T1000 (cell line): Measurements from ENCODE around the gene VARS1.
"Not testable (repeated sequence)": the region's sequence is repeated elsewhere in the genome, so short reads cannot be mapped to it uniquely, and the experiment has no call there.

Experiments used
- DNase-seq: peaks from one replicate; lab custom pipeline; 2025; ENCODE audit warnings: mixed read lengths; lab: John Stamatoyannopoulos, UW

VARS1 gene

GRCh38 chr6:31822036-31822821 is 26.7 kb upstream of the VARS1 start:
- DNase-seq = peak; percentile 58

DNA sequence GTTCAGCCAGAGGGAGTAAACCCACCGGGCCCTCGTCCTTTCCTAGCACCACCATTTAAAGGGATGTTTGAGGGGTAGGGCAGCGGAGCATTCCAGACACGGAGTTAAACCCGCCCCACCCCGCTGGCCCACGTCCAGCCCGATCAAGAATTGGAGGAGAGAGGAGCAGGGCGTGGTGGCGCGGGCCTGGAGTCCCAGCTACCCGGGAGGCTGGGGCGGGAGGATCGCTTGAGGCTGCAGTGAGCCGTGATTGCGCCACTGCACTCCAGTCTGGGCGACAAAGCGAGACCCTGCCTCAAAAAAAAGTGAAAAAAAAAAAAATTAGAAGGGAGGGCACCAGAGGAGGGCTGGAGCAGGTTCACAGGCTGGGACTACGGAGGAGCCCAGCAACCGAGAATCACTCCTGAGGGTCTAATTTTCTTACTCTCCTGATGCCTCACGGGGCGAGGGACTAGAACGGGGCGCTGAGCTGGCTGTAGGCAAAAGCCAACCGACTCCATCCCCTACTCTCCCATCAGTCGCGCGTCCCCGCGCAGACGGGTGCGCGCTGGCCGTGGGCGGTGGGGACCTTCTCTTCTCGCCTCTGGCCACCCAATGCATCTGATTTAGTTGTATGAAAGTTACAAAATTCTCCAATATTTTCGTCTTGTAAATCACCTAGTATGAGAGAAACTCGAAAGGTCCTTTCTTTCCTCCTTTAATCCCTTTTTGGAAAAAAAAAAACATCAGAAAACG is 25.9 kb upstream of the VARS1 start:
- DNase-seq = no peak

DNA sequence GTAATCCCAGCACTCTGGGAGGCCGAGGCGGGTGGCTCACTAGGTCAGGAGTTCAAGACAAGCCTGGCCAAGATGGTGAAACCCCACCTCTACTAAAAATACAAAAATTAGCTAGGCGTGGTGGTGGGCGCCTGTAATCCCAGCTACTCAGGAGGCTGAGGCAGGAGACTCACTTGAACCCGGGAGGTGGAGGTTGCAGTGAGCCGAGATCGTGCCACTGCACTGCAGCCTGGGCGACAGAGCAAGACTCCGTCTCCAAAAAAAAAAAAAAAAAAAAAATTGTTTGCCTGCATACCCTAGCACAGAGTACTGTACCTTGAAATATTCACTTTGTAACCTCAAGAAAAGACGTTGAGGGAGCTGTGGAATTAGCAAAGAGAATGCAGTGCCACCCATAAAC is 24.8 kb upstream of the VARS1 start:
- not testable (repeated sequence) for DNase-seq

- DNase-seq = no peak
These were observed 24.3 kb upstream of the VARS1 start for GRCh38 chr6:31819871-31820299.

- not testable (repeated sequence) for DNase-seq
These were observed 22.5 kb upstream of the VARS1 start for GRCh38 chr6:31817929-31818511.

- DNase-seq = not testable (repeated sequence)
These were observed 21.8 kb upstream of the VARS1 start for GRCh38 chr6:31817133-31817928.

DNA sequence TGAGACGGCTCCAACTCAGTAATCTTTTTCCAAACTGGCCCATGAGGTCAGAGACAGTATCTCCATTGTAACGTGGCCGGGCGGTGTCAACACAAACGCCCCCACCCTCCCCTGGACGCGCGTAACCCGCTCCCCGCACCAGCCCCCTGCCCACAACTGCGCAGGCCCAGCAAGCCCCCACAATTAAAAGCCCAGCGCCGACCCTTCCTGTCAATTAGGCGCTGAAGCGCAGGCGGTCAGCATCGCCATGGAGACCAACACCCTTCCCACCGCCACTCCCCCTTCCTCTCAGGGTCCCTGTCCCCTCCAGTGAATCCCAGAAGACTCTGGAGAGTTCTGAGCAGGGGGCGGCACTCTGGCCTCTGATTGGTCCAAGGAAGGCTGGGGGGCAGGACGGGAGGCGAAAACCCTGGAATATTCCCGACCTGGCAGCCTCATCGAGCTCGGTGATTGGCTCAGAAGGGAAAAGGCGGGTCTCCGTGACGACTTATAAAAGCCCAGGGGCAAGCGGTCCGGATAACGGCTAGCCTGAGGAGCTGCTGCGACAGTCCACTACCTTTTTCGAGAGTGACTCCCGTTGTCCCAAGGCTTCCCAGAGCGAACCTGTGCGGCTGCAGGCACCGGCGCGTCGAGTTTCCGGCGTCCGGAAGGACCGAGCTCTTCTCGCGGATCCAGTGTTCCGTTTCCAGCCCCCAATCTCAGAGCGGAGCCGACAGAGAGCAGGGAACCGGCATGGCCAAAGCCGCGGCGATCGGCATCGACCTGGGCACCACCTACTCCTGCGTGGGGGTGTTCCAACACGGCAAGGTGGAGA is 19.7 kb upstream of the VARS1 start, which contains the start of the genes HSPA1A and HSPA1L:
Gene HSPA1A (plus strand): TSS at position 519 of the 814 bp plus-strand sequence. CDS start 214 bp downstream, at position 733.
Gene HSPA1L (minus strand): TSS at position 259 of the 814 bp plus-strand sequence. CDS start 3,311 bp downstream, outside the sequence.
- DNase-seq = peak; percentile 96

- peak; percentile 82 for DNase-seq
These were observed 19.1 kb upstream of the VARS1 start for GRCh38 chr6:31814677-31815024.

DNA sequence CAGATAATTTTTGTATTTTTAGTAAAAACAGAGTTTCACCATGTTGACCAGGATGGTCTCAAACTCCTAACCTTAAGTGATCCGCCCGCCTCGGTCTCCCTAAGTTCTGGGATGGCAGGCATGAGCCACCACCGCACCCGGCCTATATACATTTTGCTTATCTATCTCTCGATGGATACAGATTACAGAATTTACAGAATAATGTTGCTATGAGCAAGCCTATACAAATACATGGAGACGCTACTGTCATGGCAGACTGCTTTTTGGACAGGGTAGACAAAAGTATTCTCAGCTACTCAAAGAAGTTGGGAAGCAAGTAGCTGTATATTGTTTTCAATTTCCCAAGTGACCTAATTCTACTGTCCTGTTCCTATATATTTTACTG is 17.9 kb upstream of the VARS1 start:
- no peak for DNase-seq

- DNase-seq = no peak
These were observed 16.1 kb upstream of the VARS1 start for GRCh38 chr6:31811645-31812044.

- DNase-seq = not testable (repeated sequence)
These were observed 13.0 kb upstream of the VARS1 start for GRCh38 chr6:31808599-31808998.

DNA sequence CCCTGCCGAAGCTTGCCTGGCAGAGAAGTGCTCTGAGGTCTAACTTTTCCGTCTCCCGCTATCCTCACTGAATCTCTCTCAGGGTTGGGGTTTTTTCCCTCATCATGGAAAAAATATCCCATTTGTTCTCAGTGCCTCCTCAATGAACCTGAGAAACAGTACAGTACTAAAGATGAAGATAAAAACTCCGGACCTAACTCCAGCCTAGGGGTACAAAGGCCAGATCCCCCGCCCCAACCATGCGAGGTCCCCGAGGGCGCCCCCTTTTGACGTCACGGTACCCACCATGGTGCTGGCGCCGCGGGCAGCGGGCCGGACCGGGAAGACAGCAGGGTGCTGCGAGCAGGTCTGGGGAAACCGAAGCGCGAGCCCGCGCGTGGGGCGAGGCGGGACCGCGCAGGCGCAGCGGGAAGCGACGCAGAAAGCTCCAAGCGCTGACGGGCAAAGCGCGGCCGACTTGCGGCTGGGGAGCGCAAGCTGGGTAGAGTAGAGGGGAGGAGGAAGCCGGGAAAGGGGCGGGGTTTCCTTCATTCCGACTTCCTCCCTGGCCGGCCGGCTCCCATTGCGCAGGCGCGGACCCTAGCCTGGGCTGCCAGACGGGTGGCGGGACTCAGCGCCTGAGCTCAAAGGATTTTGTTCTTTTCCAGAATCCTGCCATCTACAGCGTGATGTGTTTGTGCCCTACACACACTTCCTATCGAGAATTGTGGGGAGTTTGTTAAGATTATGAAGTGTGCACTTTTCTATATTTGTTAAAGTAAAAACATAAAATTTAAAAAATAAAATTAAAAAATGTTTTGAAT is 11.1 kb upstream of the VARS1 start, which contains the start of gene LSM2:
Gene LSM2 (minus strand): TSS at position 497 of the 803 bp plus-strand sequence. CDS start 209 bp downstream, at position 288.
- peak; percentile 96 for DNase-seq

- DNase-seq = no peak
These were observed 10.5 kb upstream of the VARS1 start for GRCh38 chr6:31805939-31806469.

DNA sequence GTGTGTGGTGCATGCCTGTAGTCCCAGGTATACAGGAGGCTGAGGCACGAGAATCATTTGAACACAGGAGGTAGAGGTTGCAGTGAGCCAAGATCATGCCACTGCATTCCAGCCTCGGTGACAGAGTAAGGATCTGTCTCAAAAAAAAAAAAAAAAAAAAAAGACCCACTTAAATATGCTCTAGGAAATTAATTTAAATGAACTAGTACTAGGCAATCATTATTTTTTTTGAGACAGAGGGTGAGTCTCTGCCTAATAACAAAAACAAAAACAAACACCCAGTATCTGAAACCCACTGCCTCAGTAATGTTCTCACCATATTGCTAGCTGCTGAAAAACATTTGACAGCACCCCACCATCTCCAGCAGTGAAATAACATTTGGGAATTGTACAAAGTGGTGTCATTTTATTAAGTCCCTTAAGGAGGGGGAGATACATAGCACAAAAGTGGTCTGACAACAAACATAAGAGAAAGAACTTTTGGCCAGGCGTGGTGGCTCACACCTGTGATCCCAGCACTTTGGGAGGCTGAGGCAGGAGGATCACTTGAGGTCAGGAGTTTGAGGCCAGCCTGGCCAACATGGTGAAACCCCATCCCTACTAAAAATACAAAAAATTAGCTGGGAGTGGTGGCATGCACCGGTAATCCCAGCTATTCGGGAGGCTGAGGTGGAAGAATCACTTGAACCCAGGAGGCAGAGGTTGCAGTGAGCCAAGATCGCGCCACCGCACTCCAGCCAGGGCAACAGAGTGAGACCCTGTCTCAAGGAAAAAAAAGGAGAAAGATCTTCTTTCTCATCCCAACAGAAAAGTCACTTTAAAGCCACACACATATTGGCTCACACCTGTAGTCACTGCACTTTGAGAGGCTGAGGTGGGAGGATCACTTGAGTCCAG is 5.7 kb upstream of the VARS1 start:
- DNase-seq = not testable (repeated sequence)

GRCh38 chr6:31799781-31800180 is 4.2 kb upstream of the VARS1 start:
- DNase-seq = no peak

DNA sequence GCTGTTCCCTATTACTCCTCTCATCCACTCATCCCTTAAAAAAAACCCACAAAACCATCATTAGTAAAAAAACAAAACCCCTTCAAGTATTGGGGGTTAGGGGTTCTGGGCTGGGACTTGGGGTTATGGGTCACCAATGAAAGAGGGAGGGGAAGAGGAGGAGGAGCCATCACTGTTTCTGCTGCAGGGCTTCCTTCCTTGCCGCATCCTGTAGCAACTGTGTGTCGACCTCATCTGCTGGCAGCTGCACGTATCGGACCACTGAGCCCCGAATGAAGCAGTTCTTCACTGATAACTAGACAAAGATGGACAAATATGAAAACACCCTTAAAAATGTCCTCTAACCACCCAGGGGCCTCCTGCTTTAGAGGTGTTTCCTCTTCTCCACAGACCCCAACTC is 2.0 kb upstream of the VARS1 start:
- no peak for DNase-seq

GRCh38 chr6:31796993-31797385 is 1.4 kb upstream of the VARS1 start:
- DNase-seq = no peak

DNA sequence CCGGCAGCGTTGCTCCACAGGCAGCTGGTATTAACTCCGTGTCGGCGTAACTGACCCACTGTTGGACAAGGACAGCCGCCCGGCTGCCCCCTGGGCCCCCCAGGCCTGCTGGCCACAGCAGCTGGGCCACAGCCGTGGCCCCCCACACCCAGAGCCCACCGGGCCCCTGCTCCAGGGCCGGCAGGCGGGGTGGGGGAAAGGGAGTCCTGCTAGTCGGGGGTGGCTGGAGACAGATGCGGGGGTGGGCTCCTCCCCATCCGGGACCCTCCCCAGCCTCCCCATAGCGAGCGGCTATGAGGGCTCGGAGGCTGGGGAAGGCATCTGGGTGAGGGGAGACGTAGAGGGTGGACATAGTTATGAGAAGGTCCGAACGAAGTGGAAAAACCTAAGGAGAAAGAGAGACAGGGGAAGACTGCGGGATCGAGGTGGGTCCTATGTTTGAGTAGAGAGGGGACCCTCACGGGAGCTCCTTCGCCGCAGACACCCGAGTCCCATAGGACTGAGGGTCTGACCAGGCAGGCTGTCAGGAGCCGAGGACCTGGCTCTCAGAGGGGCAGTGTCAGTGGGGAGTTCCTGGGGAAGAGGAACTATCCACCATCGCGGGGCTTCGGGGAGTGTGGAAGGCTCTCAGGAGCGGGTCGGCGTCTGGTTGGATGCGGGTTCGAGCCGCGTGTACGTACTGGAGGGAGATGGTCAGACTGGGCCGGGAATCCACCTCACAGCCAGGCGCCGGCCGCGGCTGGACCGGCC is 511 bp downstream of the VARS1 start:
- DNase-seq = peak; percentile 55
